ENCODE measurements around the gene LPAR3. TPM values are rescaled to one million over a fixed set of nuclear protein-coding genes. Genes with fewer than 3 reads are reported as not detected.

Gene LPAR3
- total RNA-seq, 1 donor from 2014 or later = 3.6 TPM

GRCh38 chr1:84885469-84885868 is 7.5 kb downstream of the LPAR3 start:
- Histone ChIP-seq H3K27me3 (no peaks in the 10 kb centered on the region), H3K9me3 (no peaks in the 10 kb centered on the region), H3K4me1 (no peaks in the 10 kb centered on the region), H3K36me3 (no peaks in the 10 kb centered on the region), H3K4me3 (no peak overlapping the region), H3K27ac (no peak overlapping the region)
- DNase-seq (no peak), ATAC-seq (no peak)
- intact Hi-C loops (cut with DNase I) = no loop called here
- TF ChIP-seq CTCF (IDR thresholded peaks at IDR 0.05) = no peak

- no peak for DNase-seq
- no peak for ATAC-seq
Measured at GRCh38 chr1:84884671-84885389, 8.2 kb downstream of the LPAR3 start.

GRCh38 chr1:84883286-84883685 is 9.7 kb downstream of the LPAR3 start:
- no peaks in the 10 kb centered on the region for H3K4me1 ChIP-seq
- no peaks in the 10 kb centered on the region for H3K27me3 ChIP-seq
- no peak overlapping the region for H3K27ac ChIP-seq
- H3K9me3 ChIP-seq = no peaks in the 10 kb centered on the region
- no peak for DNase-seq
- no peaks in the 10 kb centered on the region for H3K36me3 ChIP-seq
- no peak overlapping the region for H3K4me3 ChIP-seq
- no peak for TF ChIP-seq CTCF (IDR thresholded peaks at IDR 0.05)
- ATAC-seq = no peak
- intact Hi-C loops (cut with DNase I) = no loop called here

More at GRCh38 chr1:84884671-84885389, 8.2 kb downstream of the LPAR3 start:
- Histone ChIP-seq H3K9me3 (no peaks in the 10 kb centered on the region), H3K27me3 (no peaks in the 10 kb centered on the region), H3K4me1 (no peaks in the 10 kb centered on the region), H3K4me3 (no peak overlapping the region), H3K27ac (no peak overlapping the region), H3K36me3 (no peaks in the 10 kb centered on the region)
- intact Hi-C loops (cut with DNase I) = no loop called here
- TF ChIP-seq CTCF (IDR thresholded peaks at IDR 0.05) = no peak

- ATAC-seq (no peak), DNase-seq (no peak)
- Histone ChIP-seq H3K4me3 (no peak overlapping the region), H3K9me3 (no peaks in the 10 kb centered on the region), H3K36me3 (no peaks in the 10 kb centered on the region), H3K27me3 (no peaks in the 10 kb centered on the region), H3K4me1 (no peaks in the 10 kb centered on the region), H3K27ac (no peak overlapping the region)
- intact Hi-C loops (cut with DNase I) = no loop called here
- TF ChIP-seq CTCF (IDR thresholded peaks at IDR 0.05) = no peak
Measured at GRCh38 chr1:84877592-84877991, 15.4 kb downstream of the LPAR3 start.

GRCh38 chr1:84876353-84876752 is 16.7 kb downstream of the LPAR3 start:
- Histone ChIP-seq H3K27ac (no peak overlapping the region), H3K9me3 (no peaks in the 10 kb centered on the region), H3K27me3 (no peaks in the 10 kb centered on the region), H3K4me1 (no peaks in the 10 kb centered on the region), H3K4me3 (no peak overlapping the region), H3K36me3 (no peaks in the 10 kb centered on the region)
- ATAC-seq = peak; percentile 57
- no peak for DNase-seq
- TF ChIP-seq CTCF (IDR thresholded peaks at IDR 0.05) = no peak
- intact Hi-C loops (cut with DNase I) = no loop called here

GRCh38 chr1:84873366-84873765 is 19.6 kb downstream of the LPAR3 start:
- Histone ChIP-seq H3K27me3 (no peaks in the 10 kb centered on the region), H3K4me3 (no peak overlapping the region), H3K4me1 (no peaks in the 10 kb centered on the region), H3K27ac (no peak overlapping the region), H3K9me3 (no peaks in the 10 kb centered on the region), H3K36me3 (no peaks in the 10 kb centered on the region)
- DNase-seq (no peak), ATAC-seq (no peak)
- intact Hi-C loops (cut with DNase I) = no loop called here
- no peak for TF ChIP-seq CTCF (IDR thresholded peaks at IDR 0.05)
